Hippocampal formation (tissue), 2 donors: ENCODE results near the gene PAH.
"Not testable (repeated sequence)": the region's sequence is repeated elsewhere in the genome, so short reads cannot be mapped to it uniquely, and the experiment has no call there.

Experiments used
- DNase-seq, 2 donors: peaks; one replicate each; lab custom pipeline; 2025; lab: John Stamatoyannopoulos, UW

Gene PAH

DNA sequence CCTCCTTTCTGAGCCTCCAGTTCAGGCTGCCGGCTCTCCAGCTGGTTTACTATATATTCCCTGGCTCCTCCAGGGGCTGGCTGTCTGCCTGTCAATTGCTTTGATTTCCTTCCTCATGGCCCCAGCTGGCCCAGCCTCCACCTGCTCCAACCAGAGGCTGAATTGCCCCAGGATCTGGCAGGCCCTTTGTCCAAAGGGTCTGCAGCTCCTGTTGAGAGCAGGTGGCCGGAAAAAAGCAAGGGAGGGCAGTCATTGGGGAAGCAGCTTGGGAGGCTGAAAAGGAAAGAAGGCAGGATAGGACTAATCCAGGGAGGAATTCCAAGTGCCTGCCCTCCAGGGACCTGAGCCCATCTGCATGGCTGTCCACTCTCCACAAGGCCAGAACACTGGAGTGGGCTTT lies 25.3 kb downstream of the PAH start:
- DNase-seq = no peak

DNA sequence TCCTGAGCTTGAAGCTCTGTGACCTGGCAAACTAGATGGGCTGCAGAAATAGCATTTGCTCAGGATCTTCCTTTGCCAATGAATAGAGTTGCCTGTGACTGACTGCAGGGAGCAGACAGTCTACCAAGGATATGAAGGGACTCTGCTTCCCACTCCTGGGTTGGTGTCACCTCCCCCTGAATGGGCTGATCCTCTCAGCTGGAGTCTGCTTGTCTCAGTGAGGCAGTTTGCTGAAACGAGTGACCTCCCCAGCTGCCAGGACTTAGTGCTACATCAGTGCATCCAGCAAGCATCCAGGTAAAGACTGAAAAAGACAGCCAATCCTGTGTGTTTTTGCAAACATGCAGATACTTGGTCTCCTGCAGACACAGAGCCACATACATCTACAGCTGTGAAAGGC lies 28.5 kb downstream of the PAH start:
- DNase-seq = no peak

DNA sequence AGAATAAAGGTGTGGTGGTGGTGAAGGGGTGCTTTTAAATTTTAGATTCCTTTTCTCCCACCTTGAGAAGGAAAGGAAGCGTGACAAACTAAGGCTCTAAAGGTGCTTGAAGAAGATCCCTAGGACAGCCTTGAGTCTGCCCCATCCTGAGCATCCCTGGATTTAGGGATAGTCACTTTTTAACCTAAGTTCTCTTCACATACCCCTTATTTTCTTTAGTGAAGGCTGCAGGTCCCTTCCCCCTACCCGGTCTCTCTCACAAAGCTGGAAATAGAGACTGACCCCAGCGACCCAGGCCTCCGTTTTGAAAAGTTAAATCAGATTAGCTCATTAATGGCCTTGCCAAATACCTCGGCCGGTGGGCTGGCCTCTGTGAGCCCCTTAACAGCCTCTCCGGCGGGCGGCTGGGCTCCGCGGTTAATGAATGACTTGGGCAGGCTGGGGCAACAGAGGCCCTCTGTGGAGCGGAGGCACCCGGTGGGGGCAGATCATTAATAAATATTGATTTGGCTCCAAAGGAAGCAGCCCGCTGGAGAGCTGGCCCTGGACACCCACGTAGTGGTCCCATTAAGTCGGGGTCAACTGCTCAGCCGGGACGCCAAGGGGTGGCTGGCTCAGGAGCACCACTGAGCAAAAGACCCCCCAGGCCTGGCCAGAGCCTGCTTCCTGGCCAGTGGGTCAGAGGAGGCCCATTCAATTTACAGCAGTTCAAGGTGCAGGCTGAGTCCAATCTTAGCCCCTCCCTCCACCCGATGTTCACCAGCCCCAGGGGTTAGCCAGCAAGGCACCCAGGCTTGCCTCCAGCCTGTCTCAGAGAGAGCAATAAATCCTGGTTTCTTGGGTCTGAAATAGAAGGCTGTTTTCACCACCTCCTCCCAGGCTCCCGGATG lies 31.8 kb downstream of the PAH start:
- no peak for DNase-seq

DNA sequence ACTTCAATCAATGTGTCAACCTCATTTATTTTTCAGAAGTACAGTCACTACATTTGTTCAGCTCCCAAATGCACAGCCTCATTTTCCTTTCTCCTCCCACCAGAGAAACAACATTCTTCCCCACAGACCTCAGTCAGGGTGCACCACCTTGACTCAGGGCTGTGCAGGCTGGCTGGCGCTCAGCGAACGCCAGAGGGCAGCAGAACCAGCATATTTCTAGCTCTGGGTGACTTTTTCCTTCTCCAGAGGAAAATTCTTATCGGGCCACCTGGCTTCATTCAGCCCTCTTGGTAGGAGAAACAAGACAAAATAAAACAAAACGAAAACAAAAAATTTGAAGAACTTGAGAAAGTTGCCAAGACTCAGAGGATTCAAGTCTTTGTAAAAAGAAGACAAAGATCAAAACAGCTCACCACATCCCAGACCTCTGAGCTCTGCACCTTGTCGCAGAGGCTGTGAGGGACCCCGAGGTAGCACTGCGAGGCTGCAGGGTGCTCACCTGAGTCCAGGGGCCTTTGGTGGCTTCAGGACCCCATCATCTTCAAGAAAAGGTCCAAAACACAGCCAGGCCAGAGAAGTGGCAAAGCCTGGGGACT lies 33.7 kb downstream of the PAH start:
- peak; percentile 31 to 45 for DNase-seq

DNA sequence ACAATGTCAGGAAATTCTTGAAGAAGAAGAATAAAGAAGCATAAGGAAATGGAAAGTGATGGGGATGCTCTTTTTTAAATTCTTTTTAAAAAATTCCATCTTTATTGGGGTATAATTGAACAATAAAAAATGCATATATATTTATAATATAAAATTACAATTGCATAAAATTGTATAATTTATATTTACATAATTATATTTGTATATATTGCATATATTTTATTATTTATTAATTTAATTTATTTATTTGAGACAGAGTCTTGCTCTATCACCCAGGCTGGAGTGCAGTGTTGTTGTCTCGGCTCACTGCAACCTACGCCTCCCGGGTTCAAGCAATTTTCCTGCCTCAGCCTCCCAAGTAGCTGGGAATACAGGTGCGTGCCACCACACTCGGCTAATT lies 36.3 kb downstream of the PAH start:
- no peak for DNase-seq

DNA sequence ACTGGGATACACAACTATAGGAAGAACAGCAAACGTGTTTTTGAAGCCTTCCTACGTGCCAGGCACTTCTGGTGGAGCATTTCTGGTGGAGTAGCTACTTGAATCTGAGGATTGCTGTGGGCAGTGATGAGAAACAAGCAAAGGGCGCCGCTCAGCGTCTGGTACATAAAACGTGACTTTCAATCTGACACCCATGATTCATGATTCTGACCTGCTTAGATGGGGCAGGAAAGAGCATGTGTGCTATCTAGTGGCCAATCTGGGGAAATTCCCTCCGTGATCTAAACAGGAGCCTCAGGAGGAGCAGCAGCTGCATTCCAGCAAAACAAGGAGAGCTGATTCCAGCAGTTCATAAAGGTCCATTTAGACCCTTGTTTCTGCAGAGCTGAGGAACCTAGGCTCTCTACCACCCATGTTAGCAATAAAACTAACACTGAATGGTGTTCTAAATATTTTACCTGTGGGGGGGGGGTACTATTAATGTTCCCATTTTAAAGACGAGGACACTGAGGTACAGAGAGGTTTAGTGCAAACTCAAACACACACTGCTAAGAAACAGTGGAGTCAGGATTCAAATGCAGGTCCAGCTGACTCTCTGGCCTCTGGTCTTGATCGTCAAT lies 37.8 kb downstream of the PAH start:
- DNase-seq = peak; percentile 17 to 57

DNA sequence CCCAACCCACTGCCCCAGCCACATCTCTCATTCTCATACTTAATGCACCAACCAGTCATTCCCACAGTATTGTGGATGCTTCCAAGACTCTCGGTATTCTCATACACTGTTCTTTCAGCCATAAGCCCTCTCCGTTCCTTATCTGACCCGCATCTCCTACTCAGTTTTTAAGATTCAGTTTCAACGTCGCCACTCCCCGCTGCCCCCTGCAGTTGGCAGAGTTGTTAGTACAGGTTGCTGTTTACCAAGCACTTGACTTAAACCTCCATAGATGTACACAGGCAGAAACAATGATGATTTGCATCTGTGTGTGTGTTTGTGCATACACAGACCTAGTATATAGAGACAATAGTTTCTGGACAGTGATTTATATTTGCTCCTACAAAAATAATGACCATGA lies 40.2 kb downstream of the PAH start:
- DNase-seq = no peak

DNA sequence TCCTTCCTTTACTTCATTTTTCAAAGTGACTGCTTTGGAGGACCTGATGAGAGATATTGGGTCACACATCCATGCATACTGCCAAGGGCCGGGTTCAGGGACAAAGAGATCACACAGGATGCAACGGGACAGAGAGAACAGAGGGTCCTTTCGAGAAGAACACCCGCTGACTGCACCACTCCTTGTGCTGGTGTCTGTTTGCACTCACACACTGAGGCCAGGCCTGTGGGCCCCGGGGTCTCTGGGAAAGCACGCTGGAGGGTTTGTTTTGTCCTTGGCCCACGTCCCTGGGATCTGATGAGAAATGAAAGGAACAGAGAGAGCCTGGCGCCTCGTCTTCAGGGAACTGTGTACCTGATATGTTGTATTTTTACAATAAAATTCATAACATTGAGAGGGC lies 42.2 kb downstream of the PAH start:
- DNase-seq = no peak

DNA sequence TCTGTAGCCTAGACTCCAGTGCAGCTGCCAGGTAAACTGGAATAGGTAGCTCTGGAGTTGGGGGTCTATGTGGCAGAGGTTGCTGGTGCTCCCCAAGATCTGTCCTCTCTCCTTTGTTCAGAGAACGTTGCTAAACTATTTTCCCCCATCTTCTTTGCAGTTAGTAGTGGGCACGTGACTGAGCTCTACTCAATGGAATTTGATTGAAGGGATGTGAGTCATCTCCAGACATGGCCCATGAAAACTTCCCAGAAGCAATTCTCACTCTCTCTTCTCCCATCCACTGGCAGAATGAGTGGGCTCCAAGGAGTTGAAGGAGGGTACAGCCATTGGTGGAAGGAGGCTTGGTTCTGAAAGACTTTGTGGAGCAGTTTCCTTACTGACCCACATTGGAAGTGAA lies 44.0 kb downstream of the PAH start:
- no peak for DNase-seq

DNA sequence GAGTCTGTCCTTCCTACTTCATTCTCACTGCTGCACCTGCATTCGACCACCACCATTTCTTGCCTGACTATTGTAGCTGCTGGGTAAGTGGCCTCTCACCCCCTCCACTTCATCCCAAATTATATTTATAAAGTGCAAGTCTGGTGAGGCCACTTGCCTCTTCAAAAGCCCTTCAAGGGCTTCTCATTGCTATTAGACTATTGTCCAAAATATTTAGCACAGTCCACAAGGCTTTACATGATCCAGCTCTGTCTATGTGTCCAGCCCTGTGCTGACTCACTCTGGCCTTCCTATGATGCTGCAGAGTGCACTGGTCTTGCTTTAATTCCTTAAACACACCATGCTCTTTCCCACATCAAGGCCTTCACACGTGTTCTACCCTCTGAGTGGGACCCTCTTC lies 46.0 kb downstream of the PAH start:
- no peak for DNase-seq

DNA sequence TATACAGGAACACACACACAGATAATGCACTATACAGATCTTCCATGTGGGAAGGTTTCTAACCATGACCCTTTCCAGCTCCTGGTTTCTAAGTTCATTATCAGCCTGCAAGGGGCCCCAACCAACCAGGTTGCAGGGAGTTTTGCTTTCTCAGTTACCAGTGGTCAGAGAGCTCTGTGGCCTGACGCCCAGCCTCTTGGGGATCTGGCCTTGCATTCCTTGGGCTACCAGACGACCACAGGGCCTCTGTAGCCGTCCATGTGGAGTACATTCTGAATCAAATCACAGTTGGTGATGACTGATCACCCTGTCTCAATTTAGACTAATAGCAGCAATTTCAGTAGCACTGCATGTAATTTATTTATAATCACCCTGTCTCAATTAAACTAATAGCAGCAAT lies 47.5 kb downstream of the PAH start:
- DNase-seq = no peak

DNA sequence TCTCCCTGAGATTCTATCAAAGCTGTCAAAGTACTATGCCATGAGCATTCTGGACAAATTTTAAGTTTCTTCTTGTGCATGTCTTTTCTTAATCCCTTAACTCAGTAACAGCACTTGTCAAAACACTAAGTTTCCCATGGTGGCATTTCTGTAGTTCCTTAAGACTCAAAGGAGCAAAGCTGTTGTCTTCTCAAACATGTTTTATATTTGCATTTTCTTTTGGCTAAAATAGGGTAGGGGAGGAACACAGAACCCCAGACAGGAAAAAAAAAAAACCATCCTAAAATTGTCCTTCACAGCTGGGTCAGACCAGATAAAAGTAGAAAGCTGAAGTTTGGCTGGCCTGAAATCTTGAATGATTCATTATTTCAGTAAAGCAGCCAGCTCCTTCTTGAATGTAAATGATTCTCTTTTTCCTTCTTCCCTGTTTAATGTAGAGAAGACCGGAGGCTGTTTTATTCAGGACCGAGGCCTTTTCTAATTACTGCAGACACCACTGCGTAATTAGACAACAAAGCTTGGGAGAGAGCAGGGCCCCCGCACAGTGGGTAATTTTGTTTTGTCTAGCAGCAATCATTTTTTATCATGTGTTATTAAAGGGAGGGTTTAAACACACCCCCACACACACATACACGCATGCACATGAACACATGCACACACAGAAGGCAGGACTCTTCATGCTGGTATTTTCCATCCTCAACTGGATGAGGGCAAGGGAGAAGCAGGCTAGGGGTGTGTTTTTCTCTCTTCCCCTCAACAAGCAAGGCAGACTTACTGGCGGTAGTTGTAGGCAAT lies 51.0 kb downstream of the PAH start:
- no peak for DNase-seq

DNA sequence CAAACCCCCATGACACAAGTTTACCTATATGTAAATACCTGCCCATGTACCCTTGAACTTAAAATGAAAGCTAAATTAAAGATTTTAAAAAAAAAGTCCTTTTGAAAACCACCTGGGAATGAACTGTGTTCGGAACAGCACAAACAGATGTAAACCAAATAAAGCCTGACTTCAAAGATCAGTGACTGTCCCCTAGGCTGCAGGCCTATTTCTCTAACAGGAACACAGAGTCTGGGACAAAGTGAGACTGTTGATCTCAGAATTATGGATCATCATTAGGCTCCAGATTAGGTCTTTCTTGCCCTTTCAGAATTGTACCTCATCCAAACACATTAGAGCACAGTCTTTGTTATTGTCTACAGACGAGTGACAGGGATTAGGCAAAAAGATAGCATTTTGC lies 54.6 kb downstream of the PAH start:
- no peak for DNase-seq

DNA sequence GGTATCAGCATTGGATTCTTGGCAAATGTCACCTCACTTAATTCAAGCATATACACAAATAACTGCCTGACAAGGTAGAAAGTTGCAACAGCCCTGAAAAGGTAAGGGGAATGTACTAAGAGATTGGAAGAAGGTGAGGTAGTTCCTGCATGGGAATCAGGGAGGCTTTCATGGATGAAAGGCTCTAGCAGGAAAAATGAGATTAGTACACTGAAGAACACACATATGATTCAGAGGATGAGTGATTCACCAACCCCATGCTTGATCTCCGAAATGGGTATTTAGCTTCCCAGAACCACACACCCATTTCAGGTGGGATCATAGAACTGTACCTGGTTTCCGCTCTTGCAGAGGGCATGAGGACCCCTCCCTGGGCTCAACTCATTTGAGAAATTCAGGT lies 65.8 kb downstream of the PAH start:
- DNase-seq = no peak

DNA sequence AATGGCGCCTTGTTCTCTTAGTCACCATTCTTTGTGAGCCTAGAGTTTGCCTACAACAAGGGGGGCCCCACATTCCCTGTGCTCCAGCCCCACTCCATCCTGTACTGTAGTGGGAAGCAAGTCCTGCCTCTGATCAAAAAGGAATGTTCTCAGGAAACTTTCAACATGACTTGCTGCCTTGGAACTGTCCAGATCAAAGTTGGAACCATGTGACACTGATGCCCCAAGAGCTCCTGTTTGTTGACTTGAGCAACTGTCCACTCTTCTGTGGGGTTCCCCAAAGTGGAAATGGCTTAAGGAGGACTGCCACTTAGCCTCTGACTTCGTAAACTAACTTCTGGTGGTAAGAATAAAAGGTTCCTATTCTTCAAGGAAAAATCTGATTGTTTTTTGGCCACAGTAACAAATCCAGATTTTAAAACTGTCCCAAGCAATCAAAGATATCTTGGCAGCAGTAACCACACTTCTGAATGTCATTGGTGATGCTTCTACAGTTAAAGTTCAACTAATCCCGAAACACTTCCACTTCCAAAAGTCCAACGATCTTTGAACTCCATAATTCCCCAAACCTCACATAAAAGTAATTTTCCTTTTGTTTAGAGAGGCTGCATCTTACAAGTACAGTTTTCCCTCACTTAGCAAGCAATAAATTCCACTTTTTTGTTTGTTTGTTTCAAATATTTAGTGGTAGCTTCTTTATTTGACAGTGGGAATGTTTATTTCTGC lies 67.2 kb downstream of the PAH start:
- DNase-seq = no peak

DNA sequence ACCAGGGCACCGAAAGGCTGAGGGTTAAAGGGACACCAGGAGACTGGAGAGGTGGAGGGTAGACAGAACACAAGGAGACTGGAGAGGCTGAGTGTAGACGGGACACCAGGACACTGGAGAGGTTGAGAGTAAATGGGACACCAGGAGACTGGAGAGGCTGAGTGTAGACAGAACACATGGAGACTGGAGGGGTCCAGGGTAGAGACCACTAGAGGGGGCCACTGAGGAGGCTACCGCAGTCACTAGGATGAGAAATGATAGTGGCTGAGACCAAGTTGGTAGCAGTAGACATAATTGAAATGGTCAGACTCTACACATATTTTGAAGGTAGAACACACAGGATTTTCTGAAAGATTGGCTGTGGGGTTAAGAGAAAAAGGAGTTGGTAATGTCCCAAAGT lies 68.2 kb downstream of the PAH start:
- no peak for DNase-seq

DNA sequence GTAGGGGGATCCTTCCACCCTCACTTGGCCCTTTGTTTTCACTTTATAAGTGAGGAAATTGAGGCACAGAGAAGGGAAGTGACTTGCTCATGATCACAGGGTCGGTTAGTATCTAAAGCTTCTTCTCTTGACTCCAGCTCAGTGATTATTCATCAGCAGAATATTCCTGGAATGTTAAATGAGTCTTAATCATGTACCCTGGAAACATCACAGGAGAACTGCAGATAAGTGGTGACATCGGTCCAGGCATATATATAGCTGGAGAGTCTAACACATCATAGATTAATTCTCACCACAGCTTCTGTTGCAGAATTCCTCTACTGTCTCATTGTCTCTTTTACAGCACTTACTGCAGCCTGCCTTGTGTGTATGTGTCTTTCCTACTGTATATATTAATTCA lies 69.9 kb downstream of the PAH start:
- no peak for DNase-seq

DNA sequence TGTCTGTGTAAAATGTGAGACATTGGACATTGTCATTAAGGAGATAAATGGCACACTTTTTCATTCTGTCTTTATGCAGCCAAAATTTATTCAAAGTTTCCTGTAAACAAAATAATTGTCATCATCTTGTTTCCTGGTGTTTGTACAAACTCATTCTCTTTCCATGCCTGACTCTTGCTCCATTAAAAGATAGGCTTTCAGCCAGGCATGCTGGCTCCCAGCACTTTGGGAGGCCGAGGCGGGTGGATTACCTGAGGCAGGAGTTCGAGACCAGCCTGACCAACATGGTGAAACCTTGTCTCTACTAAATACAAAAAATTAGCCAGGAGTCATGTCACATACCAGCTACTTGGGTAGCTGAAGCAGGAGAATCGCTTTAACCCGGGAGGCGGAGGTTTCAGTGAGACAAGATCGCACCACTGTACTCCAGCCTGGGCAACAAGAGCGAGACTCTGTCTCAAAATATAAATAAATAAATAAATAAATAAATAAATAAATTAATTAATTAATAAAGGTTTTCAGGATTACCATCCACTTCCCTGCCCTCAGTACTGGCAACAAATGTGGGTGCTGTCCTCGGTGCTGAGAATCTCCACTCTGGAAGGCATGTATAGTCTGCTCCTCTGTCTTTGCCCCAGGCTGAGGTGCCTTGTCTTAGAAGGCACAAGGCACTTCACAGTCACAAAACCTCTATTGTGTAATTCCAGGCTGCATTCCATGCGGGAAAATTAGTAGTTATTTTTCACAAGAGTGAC lies 83.2 kb downstream of the PAH start:
- DNase-seq = no peak

DNA sequence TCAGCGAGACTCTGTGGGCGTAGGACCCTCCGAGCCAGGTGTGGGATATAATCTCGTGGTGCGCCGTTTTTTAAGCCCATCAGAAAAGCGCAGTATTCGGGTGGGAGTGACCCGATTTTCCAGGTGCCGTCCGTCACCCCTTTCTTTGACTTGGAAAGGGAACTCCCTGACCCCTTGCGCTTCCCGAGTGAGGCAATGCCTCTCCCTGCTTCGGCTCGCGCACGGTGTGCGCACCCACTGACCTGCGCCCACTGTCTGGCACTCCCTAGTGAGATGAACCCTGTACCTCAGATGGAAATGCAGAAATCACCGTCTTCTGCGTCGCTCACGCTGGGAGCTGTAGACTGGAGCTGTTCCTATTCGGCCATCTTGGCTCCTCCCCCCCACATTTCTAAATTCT lies 84.2 kb downstream of the PAH start:
- DNase-seq = not testable (repeated sequence)

DNA sequence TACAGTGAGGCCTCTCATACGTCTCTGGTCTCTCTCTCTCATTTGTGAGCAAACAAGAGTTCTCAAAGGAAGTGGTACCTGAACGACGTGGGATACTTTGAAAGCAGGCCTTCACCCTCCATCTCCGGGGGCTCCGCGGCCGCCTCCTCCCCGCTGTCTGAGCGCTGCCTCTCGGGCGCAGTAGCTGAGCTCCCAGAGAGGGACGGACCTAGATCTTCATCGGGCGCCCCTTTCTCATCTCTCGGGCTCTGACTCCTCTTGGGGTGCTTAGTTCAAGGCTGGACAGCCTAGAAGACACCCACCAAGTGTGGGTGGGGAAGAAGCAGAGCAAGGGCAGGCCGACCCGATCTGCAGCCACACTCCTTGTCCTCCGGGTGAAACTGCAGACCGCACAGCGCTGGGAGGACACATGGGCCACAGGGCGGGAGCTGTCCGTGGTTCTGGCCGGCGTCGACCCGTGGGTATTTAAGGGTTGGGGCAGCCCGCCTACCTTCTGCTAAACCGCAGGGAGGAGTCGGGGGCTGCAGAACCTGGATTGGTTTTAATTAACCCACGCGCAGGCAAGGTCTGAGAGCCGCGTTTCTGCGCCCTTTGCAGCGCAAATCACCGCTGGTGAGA lies 92.7 kb downstream of the PAH start:
- no peak for DNase-seq

DNA sequence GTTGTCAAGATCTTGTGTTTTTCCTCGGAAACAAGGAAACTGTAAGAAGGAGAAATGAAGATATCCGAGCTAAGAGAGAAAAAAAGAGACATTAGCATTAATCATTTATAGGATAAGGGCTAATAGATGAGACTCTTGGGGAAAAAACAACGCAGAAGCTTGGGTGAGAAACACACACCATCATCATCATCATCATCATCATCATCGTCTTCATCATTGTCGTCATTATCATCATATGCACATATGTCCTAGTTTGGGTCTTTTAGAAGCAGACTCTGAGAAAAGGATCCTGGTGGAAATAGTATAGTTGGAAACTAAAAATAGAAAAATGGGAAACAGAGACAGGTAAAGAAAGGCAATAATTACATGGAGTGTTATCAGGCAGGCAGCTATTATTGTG lies 95.9 kb downstream of the PAH start:
- DNase-seq = no peak
